Measurements from ENCODE around the gene ATF5.

The ATF5 gene

GRCh38 chr19:49929121-49929610 lies at the start of gene ATF5, which contains the start of gene NUP62:
Gene ATF5, plus strand, starts transcription at chr19:49929205. Its CDS starts 1,646 bp downstream, at chr19:49930851.
Gene NUP62, minus strand, starts transcription at chr19:49929504. Its CDS starts 19,697 bp downstream, at chr19:49909807.
- peak; percentile 81 for DNase-seq (ENCODE audit: low spot score)

GRCh38 chr19:49879243-49879963 lies 49.6 kb upstream of the ATF5 start:
- no peak for DNase-seq (ENCODE audit: low spot score)

- no peak for DNase-seq (ENCODE audit: low spot score)
Measured at GRCh38 chr19:49880162-49880869, 48.7 kb upstream of the ATF5 start.

GRCh38 chr19:49881186-49881585 lies 47.8 kb upstream of the ATF5 start:
- DNase-seq (ENCODE audit: low spot score) = no peak

- DNase-seq (ENCODE audit: low spot score) = no peak
Measured at GRCh38 chr19:49881672-49882394, 47.2 kb upstream of the ATF5 start.

- no peak for DNase-seq (ENCODE audit: low spot score)
Measured at GRCh38 chr19:49882643-49883042, 46.4 kb upstream of the ATF5 start.

GRCh38 chr19:49883094-49883493 lies 45.9 kb upstream of the ATF5 start:
- DNase-seq (ENCODE audit: low spot score) = no peak

GRCh38 chr19:49884109-49884508 lies 44.9 kb upstream of the ATF5 start:
- no peak for DNase-seq (ENCODE audit: low spot score)

GRCh38 chr19:49884760-49885159 lies 44.2 kb upstream of the ATF5 start:
- DNase-seq (ENCODE audit: low spot score) = no peak

- DNase-seq (ENCODE audit: low spot score) = no peak
Measured at GRCh38 chr19:49887037-49887664, 41.9 kb upstream of the ATF5 start.

GRCh38 chr19:49887665-49888509 lies 41.1 kb upstream of the ATF5 start:
- DNase-seq (ENCODE audit: low spot score) = no peak

GRCh38 chr19:49888510-49888824 lies 40.5 kb upstream of the ATF5 start:
- DNase-seq (ENCODE audit: low spot score) = no peak

- DNase-seq (ENCODE audit: low spot score) = no peak
Measured at GRCh38 chr19:49889038-49889686, 39.8 kb upstream of the ATF5 start.

- DNase-seq (ENCODE audit: low spot score) = peak; percentile 35
Measured at GRCh38 chr19:49889687-49890348, 39.2 kb upstream of the ATF5 start.

- DNase-seq (ENCODE audit: low spot score) = no peak
Measured at GRCh38 chr19:49890349-49891311, 38.4 kb upstream of the ATF5 start.

GRCh38 chr19:49891393-49891792 lies 37.6 kb upstream of the ATF5 start:
- no peak for DNase-seq (ENCODE audit: low spot score)

- DNase-seq (ENCODE audit: low spot score) = no peak
Measured at GRCh38 chr19:49892716-49893115, 36.3 kb upstream of the ATF5 start.

- DNase-seq (ENCODE audit: low spot score) = no peak
Measured at GRCh38 chr19:49894011-49894664, 34.9 kb upstream of the ATF5 start.
